Measurements from ENCODE around the gene TNIP3. TPM values are rescaled to one million over a fixed set of nuclear protein-coding genes. Genes with fewer than 3 reads are reported as not detected.
"Not testable (repeated sequence)": the region's sequence is repeated elsewhere in the genome, so short reads cannot be mapped to it uniquely, and the experiment has no call there.

TNIP3 gene
- total RNA-seq = 1 to 10 TPM in 5 of 6 donors, under 1 TPM in 1; 0.89 to 8.0 (median 2.3) TPM

DNA sequence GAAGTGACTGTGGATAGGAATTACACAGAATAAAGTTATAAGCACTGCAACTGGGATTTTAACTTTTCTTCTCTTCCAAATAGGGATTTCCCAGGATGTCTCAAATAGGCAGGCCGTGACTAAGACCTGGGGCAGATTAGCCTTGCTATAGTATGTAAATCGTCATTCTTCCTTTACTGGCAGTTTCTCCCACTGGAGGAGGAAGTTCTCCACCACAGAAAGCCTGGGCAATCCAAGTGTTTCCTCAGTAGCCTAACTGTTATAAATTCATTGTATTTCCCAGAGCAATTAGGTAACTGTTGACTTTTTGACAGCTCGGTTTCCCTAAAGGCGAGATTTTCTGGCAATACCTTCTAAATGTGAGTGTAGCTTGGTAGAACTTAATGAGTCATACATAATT lies at the start of gene TNIP3:
TSS of gene TNIP3 (minus strand) at position 31 of the 400 bp plus-strand sequence. CDS start 196 bp downstream, outside the sequence.
- Histone ChIP-seq H3K27ac (peak within 1 kb of the TSS in 1 of 4 donors; percentile 28), H3K9me3 (no peaks in the 10 kb centered on the region), H3K36me3 (no peaks in the 10 kb centered on the region), H3K4me3 (no peak within 1 kb of the TSS), H3K4me1 (peaks cover 0 to 8% (median 0%) of the 10 kb centered on the region in 4 donors), H3K27me3 (no peaks in the 10 kb centered on the region)
- DNase-seq (peak in 1 of 2 donors; percentile 45), ATAC-seq (ENCODE audit: low FRiP score in 2 of 2) (peak in 1 of 2 donors; percentile 52)
- 48 to 70% methylated on average over 4 of the region's 4 CpGs for WGBS, 2 donors
- TF ChIP-seq EP300 (IDR thresholded peaks at IDR 0.05) (peak in 1 of 4 donors; percentile 33), POLR2A (IDR thresholded peaks at IDR 0.05) (no peak), POLR2AphosphoS5 (IDR thresholded peaks at IDR 0.05) (no peak)

DNA sequence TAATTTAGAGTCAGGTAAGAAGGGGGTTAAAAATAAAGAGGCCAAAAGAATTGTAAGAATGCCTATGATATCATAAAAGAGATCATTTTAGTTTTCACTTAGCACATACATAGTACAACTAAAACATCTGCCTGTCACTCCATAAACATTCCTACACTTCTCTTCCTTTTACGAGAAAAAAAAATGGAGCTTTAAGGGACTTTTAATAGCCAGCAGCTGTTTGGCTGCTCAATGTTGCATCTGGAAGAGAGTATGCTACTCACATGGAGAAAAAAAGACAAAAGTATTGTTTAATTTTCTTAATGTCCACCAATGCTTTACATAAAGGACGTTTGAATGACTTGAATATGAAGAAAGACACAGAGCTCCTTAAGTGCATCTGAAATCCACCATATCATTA lies 48.7 kb upstream of the TNIP3 start:
- no peak overlapping the region for H3K4me3 ChIP-seq
- ATAC-seq (ENCODE audit: low FRiP score in 2 of 2) (no peak), DNase-seq (no peak)
- WGBS, 2 donors = 59 to 66% methylated on average over 2 of the region's 2 CpGs
- H3K27ac ChIP-seq = no peak overlapping the region
- H3K36me3 ChIP-seq = no peaks in the 10 kb centered on the region
- H3K9me3 ChIP-seq = no peaks in the 10 kb centered on the region
- no peaks in the 10 kb centered on the region for H3K27me3 ChIP-seq
- H3K4me1 ChIP-seq = no peaks in the 10 kb centered on the region
- TF ChIP-seq POLR2AphosphoS5 (IDR thresholded peaks at IDR 0.05) = no peak
- TF ChIP-seq EP300 (IDR thresholded peaks at IDR 0.05) = no peak
- TF ChIP-seq CTCF (IDR thresholded peaks at IDR 0.05) = no peak
- no peak for TF ChIP-seq POLR2A (IDR thresholded peaks at IDR 0.05)

- H3K27me3 ChIP-seq = no peaks in the 10 kb centered on the region
- no peak for DNase-seq
- no peaks in the 10 kb centered on the region for H3K9me3 ChIP-seq
- TF ChIP-seq CTCF (IDR thresholded peaks at IDR 0.05) (no peak), POLR2AphosphoS5 (IDR thresholded peaks at IDR 0.05) (no peak), POLR2A (IDR thresholded peaks at IDR 0.05) (no peak), EP300 (IDR thresholded peaks at IDR 0.05) (no peak)
- 67 to 94% methylated on average over 1 of the region's 1 CpG for WGBS, 2 donors
- ATAC-seq (ENCODE audit: low FRiP score in 2 of 2) = no peak
- H3K27ac ChIP-seq = no peak overlapping the region
- H3K4me1 ChIP-seq = no peaks in the 10 kb centered on the region
- no peak overlapping the region for H3K4me3 ChIP-seq
- H3K36me3 ChIP-seq = no peaks in the 10 kb centered on the region
These were observed 45.0 kb upstream of the TNIP3 start for GRCh38 chr4:121209171-121209570.

GRCh38 chr4:121208244-121209007 lies 44.3 kb upstream of the TNIP3 start:
- Histone ChIP-seq H3K27me3 (no peaks in the 10 kb centered on the region), H3K27ac (no peak overlapping the region), H3K9me3 (no peaks in the 10 kb centered on the region), H3K4me1 (no peaks in the 10 kb centered on the region), H3K4me3 (no peak overlapping the region), H3K36me3 (no peaks in the 10 kb centered on the region)
- ATAC-seq (ENCODE audit: low FRiP score in 2 of 2) (no peak), DNase-seq (no peak)
- WGBS, 2 donors = 89% methylated on average over 4 of the region's 4 CpGs
- TF ChIP-seq POLR2A (IDR thresholded peaks at IDR 0.05) (no peak), EP300 (IDR thresholded peaks at IDR 0.05) (no peak), POLR2AphosphoS5 (IDR thresholded peaks at IDR 0.05) (no peak), CTCF (IDR thresholded peaks at IDR 0.05) (no peak)

- not testable (repeated sequence) for H3K9me3 ChIP-seq; H3K4me1 ChIP-seq; H3K27ac ChIP-seq; H3K36me3 ChIP-seq; ATAC-seq (ENCODE audit: low FRiP score in 2 of 2); H3K27me3 ChIP-seq; DNase-seq; H3K4me3 ChIP-seq
- 72 to 86% methylated on average over 3 of the region's 3 CpGs for WGBS, 2 donors
These were observed 41.7 kb upstream of the TNIP3 start for GRCh38 chr4:121205777-121206176.
